Umbilical cord (tissue), 2 donors: Measurements from ENCODE around the gene OR5B12. TPM values are rescaled to one million over a fixed set of nuclear protein-coding genes. Genes with fewer than 3 reads are reported as not detected.
A peak's percentile ranks its signal among the peaks of the same experiment; 100 is the strongest.
"Not testable (repeated sequence)": the region's sequence is repeated elsewhere in the genome, so short reads cannot be mapped to it uniquely, and the experiment has no call there.

ENCODE experiments used
- DNase-seq: peaks from one replicate; pipeline ENCODE4 v3.0.0-alpha.2; 2015; ENCODE audit warnings: low spot score
- total RNA-seq: library from RNA; depleted of rRNA; stranded (reverse); fragments of >200 nt; gene quantifications from one replicate; pipeline ENCODE4 v1.2.3, GENCODE V29; 2014; ENCODE audit warnings: low replicate concordance; ENCODE audit not compliant: insufficient read depth

Gene OR5B12
- 1.4 TPM for total RNA-seq

DNA sequence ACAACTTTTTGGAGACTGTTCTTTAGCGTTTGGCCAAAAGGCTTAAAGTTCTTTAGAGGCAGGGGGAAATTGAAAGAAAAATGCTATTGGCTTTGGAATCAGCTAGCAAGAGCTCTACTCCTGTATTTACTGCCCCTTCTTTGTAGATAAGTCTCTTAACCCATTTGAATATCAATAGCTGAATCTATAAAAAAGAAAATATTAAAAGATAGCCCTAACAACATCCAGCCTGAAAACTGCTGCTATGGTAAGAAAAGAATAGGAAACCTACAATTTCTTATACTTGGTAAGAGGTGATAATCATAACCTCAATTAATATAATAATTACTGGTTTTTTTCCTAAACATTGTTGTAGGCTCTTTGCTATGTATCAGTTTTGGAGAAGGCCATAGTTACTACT is at the start of gene OR5B12:
Gene OR5B12, minus strand, starts transcription at position 101 of the 400 bp plus-strand sequence. CDS start 2,085 bp downstream, outside the sequence.
- DNase-seq: no peak

DNA sequence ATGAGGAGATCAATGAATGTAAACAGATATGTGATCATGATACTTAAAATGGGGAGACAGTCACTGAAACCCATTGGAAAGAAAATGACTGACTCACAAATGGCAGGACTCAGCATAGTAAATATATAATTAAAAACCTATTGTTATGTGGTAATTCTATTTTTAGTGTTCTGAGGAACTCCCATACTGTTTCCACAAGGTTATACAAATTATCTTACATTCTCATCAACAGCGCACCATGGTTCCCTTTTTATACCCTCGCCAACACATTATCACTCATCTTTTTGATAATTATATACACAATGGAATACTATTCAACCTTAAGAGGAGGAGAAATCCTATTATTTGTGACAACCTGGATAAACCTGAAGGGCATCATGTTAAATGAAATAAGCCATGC is 48.8 kb upstream of the OR5B12 start:
- no peak for DNase-seq

DNA sequence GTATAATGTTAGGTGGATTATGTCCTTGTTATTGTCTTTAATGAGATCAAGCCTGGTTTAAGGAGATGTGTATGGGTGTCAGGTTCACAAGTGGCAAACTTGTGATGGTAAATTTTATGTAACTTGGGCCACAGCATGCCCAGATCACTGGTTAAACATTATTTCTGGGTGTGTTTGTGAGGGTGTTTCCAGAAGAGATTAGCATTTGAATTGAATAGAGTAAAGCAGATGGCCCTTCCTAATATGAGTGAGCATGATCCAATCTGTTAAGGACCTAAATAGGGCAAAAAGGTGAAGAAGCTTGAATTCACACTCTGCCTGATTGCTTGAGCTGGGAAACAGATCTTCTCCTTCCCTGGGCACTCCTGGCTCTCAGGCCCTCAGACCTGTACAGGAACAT is 45.1 kb upstream of the OR5B12 start:
- DNase-seq: no peak

DNA sequence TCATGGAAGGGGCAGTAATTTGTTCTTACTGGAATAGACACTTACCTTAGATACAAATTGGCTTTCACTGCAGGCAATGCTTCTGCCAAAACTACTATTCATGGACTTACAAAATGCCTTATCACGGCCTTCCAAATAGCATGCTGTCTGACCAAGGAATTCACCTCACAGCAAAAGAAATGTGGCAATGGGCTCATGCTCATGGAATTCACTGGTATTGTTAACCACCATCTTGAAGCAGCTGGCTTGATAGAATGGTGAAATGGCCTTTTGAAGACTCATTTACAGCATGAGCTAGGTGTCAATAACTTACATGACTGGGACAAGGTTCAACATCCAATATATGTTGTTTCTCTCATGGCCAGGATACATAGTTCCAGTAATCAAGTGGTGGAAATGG is 43.9 kb upstream of the OR5B12 start:
- DNase-seq: no peak

DNA sequence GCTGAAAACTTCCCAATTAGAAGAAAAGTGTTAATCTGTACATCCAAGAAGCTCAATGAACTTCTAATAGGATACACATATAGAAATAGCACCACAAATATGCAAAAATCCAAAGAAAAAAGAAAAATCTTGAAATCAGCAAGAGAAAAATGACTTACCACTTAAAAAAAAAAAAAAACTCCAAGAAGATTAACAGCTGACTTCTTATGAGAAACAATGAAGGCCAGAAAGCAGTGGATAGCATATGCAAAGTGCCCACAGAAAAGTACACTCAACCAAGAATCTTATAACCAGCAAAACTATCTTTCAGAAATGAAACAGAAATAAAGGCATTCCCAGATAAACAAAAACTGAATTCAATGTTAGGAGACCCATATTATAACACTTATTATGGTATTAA is 29.9 kb upstream of the OR5B12 start:
- no peak for DNase-seq

DNA sequence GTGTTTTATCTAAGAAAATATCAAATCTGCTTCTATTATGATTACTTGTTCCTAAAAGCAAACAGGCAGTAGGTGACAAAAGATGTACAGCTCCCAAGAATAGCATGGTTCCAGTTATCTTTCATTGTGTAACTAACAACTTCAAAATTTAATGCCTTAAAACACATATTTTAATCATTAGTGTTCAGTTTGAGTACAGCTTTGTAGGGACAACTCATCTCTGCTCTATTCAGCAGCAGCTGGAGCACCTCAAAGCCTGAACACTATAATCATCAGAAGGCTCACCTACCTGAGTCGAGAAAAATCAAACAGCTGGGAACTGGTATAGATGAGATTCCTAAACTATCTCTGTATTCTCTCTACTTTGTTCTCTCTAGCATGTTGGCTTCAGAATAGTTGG is 24.3 kb upstream of the OR5B12 start:
- no peak for DNase-seq

DNA sequence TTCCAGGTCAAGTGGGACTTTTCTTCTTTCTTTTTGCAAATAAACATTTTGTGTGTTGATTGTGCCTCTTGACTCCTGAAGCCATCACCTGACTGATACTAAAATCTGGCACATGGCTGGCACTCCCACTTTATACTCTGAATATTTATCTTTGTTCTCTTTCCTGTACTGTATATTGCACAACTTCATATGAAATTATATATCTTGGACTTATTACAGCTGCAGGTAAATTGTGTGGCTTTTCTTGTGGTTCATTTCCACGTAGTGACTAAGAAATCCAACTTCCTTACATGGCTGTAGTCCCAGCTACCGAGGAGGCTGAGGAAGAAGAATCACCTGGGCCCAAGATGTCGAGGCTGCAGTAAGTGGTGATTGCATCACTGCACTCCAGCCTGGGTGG is 23.7 kb upstream of the OR5B12 start:
- no peak for DNase-seq

DNA sequence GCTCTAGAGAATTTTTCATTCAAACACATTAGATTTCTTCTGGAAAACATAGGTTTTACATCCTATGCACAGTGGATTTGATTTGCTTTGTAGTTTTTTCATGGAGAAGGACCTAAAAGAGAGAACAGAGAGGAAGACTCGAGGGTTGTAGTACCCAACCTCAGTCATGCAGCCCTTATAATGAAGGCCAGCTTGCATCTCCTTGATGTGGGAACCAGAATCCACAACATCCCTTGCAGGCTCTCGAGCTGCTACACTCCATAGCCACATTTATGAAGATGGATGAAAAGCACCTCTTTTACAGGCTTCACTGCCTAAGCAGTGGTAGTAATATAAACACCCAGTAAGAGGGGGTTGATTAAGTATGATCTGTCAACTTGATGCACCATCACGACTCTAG is 9.5 kb upstream of the OR5B12 start:
- DNase-seq: no peak

DNA sequence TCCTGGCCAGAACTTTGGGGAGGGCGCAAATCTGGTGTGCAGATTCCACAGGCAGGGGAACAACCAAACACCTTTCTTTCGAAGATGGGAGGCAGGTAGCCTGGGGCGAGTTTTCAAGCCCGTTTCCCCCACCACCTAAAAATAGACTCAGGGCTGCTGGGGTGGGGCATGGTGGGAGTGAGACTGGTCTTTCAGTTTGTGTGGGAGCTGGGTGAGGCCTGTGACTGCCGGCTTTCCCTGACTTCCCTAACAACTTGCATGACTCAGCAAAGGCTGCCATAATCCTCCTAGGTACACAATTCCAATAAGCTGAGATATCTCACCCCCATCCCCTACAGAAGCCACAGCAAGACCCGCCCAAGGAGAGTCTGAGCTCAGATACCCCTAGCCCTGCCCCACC is 4.3 kb upstream of the OR5B12 start:
- no peak for DNase-seq

DNA sequence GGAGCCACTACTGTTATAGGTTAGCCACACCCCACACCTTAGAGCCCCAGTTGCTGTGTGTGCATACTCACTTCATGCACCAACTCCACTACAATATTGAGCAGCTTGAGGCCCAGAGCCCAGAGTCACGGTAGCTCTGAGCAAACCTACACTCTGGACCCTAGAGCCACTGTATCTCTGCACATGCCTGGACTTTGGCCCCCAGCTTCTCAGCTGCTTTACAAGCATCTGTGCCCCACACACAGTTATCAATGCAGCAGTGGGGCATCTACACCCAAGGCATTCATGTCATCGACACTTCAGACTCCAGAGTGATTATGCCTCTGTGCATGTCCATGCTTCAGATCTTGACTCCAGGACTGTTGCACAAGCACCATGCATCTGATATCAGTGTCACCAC is 2.3 kb upstream of the OR5B12 start:
- DNase-seq: no peak

DNA sequence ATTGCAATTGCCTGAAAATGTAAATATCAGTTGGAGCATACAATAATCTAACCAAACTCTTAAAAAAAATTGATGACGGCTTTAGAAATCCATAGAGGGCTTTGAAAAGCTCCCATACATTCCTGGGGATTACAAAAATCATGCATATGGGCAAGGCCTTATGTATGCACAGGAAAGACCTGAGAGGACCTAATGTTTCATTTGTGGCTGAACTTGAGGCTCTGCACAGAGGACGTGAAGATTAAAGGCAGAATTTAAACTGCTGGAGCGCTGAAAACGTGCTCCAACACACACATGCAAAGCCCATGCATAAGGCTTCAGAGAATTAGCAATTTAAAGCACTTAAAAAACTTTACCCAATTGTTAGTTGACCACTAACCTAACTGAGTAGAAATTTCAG is 3.5 kb downstream of the OR5B12 start:
- DNase-seq: no peak

DNA sequence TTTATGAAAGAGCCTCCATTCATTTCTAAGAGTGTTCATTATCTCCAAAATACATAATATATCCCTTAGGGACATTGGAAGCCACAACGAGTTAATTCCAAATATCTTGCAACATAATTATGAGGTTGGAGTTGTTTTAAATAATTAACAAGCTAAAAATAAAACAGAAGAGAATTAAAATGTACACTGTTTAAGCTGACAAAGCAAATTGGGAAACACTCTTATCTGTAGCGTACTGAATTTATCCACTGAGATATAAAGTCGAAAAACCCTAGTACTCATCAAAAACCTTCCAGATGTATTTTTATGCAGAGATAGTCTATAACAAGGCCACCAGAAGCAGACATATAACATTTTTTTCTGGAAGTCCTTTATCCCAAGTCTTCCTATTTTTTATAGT is 7.8 kb downstream of the OR5B12 start:
- DNase-seq: no peak

DNA sequence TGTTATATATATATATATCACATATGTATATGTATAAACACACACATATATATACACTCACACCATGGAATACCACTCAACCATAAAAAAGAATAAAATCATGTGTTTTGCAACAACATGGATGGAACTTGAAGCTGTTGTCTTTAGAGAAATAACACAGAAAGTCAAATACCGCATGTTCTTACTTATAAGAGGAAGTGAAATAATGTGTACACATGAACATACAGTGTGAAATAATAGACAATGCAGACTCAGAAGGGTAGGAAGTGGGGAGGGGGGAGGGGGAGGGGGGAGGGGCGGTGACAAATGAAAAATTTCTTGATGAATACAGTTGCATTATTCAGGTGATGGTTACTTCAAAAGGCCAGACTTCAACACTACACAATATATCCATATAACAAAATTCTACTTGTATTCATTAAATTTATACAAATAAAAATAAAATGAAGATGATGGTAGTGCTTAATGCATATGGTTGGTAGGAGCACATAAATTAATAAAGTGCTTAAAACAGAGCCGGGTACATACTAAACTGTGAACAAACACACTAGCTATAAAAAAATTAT is 8.3 kb downstream of the OR5B12 start:
- DNase-seq: no peak

DNA sequence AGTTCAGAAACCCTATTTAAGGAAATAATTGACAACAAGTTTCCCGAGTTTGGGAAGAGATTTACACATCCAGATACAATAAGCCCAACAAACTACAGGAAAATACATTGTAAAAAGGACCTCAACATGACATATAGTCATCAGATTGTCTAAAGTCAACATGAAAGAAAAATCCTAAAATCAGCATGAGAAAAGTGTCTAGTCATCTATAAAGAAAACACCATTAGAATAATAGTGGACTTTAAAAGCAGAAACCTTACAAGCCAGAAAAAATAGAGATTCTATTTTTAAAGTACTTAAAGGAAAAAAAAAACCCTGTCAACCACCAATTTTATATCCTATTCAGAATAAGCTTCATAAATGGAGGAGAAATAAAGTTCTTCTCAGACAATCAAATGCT is 12.8 kb downstream of the OR5B12 start:
- DNase-seq: no peak

DNA sequence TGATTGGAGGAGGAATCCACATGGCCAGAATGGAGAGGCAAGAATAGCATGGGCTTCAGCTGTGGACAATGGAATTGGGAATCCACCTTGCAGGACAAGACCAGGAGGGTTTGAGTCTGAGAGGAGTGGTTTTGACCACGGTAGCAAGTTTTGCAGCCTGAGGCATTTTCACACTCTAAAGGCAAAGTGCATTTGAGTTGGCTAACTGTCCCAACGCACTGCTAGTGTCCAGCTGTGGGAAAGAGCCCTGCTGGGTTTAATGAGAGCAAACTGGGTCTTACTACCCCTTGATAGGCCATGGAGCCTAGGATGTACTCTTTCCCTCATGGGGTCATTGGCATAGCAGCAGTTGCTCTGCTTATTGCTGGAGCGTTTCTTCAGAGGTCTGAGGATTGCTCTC is 14.0 kb downstream of the OR5B12 start, which contains the start of gene OR5B2:
Gene OR5B2, minus strand, starts transcription at position 101 of the 400 bp plus-strand sequence. CDS start 4,860 bp downstream, outside the sequence.
- DNase-seq: no peak

DNA sequence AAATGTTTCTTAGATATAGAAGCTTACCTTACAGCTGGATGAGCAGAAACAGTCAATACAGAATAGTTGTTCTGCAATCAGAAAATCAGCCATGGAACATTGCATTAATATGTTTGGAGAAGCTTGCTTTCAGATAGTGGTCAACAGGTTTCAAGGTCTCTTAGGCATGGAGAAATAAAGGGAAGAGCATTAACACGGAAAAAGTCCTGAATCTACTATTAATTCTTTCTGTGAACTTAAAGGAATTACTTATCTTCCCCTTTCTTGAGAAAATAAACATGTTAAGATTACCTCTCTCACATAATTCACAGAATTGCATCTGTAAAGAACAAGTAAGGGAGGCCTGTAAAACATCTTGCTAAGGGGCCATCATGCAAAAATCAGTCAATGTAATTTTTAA is 35.3 kb downstream of the OR5B12 start, which contains the start of gene OR5B3:
Gene OR5B3, minus strand, starts transcription at position 101 of the 400 bp plus-strand sequence. CDS start 3,465 bp downstream, outside the sequence.
- DNase-seq: no peak

DNA sequence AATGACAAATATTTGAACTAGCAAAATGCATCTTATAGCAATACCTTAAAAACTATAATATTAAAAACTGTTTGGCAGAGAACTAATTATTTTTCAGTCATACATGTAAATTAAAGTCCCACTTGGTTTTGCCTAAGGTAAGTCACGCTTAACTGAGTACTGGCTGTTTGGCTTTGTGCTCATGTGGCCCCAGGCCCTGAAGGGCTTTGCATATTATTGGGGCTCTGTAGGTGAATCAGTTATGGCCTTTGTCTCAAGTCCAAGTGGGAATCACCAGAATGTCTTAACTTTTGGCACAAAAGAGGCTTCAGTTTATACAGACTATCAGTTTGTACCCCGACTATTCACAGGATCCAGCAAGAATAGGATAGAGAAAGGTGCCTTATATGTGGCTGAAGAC is 42.4 kb downstream of the OR5B12 start:
- not testable (repeated sequence) for DNase-seq

DNA sequence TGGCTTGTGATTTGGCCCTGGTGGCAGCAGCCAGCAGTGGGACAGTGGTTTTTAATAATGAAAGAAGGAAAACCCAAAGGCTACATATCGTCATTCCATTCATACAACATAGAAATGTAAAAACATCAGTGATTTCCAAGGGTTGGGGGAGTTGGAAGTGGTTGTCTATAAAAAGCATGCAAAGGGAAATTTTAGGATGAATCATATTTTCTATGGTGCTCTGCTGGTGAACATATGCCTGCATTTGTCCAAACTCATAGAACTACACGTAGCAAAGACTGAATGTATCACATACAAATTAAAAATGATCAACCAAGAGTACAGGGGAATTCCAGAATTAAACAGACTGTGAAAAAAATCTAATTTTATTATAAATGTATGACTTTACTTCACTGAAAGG is 46.5 kb downstream of the OR5B12 start:
- DNase-seq: no peak

DNA sequence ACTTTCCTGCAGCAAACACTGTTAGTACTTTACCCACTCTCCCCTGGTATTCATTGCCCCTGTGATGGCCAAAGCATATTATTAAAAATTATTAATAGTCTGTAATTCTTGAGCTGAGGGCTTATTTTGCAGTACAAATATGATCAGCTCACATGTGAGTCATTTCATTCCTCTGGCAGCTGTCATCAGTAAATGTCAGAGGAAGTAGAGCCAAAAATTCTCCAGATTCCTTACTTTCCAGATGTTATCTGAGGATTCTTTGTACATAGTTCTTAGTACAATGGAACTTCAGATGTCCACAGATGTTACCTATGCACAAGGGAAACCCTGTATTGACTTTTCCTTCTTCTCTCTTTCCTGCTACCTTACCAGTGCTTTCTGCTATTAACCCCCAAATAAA is 47.8 kb downstream of the OR5B12 start:
- peak; percentile 6 for DNase-seq

DNA sequence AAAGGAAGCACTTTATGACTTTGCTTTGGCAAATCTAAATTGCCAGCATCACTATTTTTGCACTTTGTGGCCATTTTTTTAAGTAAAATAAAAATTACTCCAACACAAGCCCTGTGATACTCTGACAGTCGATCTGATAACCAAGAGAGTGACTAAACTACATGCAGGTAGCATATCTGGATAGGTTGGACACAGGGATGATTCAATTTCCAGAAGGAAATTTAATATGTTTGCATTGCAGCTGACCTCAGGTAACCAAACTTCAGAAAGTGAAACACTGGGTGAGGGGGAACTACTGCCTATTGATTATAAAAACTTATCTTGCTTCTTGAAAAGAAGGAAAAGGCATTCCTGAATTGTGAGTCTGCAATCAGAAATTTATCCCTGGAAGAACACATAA is 49.3 kb downstream of the OR5B12 start:
- DNase-seq: no peak

DNA sequence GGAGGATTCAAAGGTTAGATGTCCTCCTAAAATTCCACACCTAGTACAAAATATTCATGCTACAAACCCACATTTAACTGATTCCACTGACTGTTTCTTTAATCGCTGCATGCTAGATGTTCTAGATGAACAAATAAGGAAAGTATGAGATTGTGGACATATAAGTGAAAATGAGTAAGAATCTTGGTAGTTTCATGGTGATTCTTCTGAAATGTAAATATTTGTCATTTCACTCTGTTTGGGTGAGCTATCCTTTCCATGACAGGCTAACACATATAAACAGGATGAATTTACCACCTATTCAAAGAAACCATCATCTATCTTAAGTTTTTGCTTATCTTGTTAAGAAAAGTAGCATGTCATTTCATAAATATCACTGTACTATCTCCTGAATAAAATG is 50.2 kb downstream of the OR5B12 start:
- DNase-seq: no peak

DNA sequence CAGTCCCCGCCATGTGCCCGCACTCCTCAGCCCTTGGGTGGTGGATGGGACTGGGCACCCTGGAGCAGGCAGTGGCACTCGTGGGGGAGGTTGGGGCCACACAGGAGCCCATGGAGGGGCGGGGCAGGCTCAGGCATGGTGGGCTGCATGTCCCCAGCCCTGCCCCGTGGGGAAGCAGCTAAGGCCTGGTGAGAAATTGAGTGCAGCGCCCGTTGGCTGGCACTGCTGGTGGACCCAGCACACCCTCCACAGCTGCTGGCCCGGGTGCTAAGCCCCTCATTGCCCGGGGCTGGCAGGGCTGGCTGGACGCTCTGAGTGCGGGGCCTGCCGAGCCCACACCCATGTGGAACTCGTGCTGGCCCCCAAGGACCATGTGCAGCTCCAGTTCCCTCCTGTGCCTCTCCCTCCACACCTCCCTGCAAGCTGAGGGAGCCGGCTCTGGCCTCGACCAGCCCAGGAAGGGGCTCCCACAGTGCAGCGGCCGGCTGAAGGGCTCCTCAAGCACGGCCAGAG is 51.4 kb downstream of the OR5B12 start:
- no peak for DNase-seq
